ENCODE results near the gene KCNMA1.

Gene KCNMA1

GRCh38 chr10:77079592-77080300 lies 557.9 kb downstream of the KCNMA1 start:
- DNase-seq (ENCODE audit: low spot score): no peak

DNA sequence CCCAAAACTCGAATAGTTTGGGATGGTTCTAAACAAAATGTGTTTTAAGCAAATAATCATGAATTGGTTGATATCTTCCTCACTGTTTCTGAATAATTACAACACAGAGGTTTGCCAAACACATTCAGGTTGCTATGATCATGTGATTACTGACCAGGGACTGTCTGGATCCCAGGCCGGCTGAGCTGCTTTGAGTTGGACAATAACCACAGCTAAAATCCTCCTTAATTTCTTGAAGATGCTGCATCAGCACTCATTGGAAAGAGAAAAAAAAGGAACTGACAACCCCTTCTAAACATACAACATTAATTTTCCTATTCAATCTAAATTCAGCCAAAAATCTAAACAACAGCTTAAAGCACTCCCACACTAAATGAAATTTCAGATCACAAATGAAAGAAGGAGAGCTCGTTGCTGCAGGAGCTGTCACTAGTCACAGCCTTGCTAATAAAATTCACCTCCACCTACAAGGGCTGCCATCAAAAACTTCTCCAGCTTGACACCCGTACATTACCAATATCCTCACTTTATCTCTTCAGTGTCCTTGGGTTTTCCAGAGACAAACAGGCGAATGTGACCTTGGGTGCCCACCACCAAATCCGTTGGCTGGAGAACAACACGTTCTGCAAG lies 560.2 kb downstream of the KCNMA1 start:
- DNase-seq (ENCODE audit: low spot score): no peak

- DNase-seq (ENCODE audit: low spot score): no peak
Measured at GRCh38 chr10:77075926-77076325, 561.7 kb downstream of the KCNMA1 start.

GRCh38 chr10:77074104-77074624 lies 563.4 kb downstream of the KCNMA1 start:
- no peak for DNase-seq (ENCODE audit: low spot score)

DNA sequence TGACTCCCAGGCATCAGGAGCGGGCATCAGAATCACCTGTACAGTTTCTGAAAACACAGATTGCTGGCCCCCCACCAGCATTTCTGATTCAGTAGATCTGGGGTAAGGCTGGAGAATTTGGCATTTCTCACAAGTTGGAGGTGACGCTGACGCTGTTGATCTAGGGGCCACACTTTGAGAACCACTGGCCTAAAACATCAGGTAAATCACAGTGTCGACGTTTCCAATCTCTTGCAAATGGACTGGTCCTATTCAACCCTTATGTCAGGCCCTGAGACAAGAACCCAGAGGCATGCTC lies 564.0 kb downstream of the KCNMA1 start:
- no peak for DNase-seq (ENCODE audit: low spot score)

DNA sequence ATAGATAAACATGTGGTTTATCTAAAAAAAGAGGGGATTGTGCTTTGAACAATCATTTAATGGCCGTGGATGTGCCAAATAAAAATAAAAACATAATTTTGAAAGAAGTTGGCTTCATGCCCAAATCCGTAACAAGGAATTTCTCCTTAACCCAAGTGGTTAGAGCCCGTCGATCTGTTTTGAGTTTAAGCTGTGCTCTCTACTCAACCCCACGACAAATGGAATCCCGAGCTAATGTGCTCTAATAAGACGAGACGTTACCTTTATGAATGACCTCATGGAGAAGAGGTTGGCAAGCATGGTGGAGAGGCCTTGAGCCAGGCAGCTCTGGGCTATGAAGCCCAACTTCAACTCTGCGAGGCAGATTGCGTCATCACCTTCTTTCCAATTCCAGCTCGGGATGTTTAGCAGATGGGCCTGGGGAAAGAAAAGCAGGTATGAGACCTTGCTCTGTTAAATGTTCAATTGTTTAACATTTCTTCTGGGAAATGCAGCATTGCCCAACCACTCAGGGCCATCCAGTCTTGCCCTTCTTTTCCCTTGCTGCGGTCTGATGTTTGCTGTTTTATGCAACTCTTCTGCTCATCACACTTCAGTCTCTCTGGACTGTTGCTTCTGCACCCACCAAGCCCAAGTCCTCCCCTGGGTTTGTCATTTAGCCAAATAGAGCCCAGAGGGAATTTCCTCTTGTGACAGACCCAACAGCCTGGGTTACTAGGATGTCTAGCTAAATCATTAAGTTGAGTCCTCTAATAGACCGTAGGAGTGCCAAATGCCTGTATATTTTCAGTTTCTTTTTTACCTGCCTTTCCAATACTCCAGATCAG lies 564.6 kb downstream of the KCNMA1 start:
- DNase-seq (ENCODE audit: low spot score): no peak

GRCh38 chr10:77072361-77072835 lies 565.2 kb downstream of the KCNMA1 start:
- no peak for DNase-seq (ENCODE audit: low spot score)

DNA sequence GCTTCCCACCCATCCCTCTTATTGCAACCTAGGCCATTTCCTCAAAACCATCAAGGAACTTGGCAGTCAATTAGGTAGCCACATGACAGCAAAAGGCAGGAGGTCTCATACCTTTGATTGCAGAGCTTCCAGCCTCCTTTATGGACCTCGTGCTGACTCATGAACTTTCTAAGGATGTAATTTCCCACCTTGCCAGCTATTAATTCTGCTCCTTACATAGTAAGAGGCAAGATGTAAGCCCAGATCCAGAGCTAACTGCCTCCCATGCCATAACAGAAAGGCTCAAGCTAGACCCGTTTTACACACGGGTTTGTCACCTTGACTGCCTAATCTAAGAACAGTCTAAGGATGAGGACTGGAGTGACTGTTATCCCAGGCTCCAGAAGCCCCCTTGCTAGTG lies 565.7 kb downstream of the KCNMA1 start:
- DNase-seq (ENCODE audit: low spot score): no peak

DNA sequence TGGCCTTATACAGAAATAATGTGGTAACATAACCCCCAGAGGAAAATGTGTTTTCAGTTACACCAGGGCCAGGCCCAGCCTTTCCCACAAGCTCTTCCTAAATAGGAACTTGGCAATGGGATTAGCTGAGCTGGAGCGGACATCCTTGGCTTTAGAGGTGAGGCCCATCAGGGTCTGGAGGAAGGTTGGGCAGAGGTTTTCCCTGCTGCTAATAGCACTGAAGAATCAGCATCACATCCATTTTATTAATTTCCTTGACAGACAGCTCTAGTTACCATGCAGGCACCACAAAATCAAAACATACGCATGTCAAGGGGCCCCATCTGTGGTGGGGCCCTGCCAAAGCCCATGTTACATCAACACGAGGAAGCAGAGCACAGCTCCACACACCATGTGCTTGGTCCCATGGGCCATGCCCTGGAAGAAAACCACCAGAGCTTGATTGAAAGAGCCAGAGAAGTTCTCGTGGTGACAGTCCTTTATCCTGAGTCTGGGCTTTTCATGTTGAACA lies 566.6 kb downstream of the KCNMA1 start:
- DNase-seq (ENCODE audit: low spot score): no peak

DNA sequence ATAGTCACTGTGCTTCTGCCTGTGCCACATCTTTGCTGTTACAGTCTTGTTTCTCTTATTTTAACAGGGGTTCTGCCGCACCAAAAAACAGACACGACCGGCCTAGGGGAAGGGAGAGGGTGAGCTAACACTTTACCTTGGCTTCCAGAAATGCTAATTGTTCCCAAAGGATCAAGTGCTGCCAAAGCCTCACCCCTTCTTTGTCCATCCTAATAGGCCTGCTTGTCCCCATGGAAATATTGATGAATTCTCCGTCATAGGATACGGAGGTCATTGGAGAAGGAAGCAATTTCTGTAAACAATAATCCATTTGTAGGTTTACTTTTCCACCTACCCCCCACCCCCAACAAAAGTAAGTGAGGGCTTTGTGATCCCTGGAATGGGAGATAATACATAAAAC lies 567.3 kb downstream of the KCNMA1 start:
- no peak for DNase-seq (ENCODE audit: low spot score)

GRCh38 chr10:77068969-77069368 lies 568.6 kb downstream of the KCNMA1 start:
- DNase-seq (ENCODE audit: low spot score): no peak

- no peak for DNase-seq (ENCODE audit: low spot score)
Measured at GRCh38 chr10:77068272-77068671, 569.3 kb downstream of the KCNMA1 start.

DNA sequence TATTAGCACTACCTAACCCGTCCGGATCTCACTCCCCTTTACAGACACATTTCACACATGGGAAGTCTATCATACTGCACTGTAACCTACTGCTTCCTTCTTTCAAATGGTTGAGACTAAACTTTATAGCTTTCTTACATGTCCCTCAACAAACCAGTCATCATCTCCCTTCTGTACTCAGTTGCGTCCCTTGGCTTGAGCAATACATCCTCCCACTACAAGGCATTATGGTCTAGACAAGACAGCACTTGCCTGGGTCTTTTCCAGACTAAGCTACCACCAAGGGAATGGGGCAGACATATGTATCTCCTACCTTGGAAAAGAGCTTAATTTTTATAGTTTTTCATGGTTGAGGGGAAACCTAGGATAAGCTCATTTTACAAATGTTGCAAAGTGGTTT lies 575.2 kb downstream of the KCNMA1 start:
- no peak for DNase-seq (ENCODE audit: low spot score)

DNA sequence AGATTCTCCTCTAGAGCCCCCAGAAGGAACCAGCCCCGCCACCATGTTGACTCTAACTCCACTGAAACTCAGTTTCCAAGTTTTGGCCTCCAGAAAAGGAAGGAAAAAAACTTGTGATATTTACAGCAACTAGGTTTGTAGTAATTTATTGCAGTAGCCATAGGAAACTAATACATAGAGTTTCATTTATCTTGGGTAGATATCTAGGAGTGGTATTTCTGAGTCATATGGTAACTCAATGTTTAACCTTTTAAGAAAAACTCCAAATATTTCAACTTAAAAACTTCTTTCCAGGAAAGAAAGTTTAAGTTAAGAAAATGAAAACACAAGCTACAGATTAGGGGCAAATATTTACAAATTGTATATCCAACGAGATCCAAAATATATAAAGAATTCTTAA lies 576.7 kb downstream of the KCNMA1 start:
- no peak for DNase-seq (ENCODE audit: low spot score)

GRCh38 chr10:77056650-77057049 lies 581.0 kb downstream of the KCNMA1 start:
- no peak for DNase-seq (ENCODE audit: low spot score)

GRCh38 chr10:77052593-77052992 lies 585.0 kb downstream of the KCNMA1 start:
- DNase-seq (ENCODE audit: low spot score): no peak

- no peak for DNase-seq (ENCODE audit: low spot score)
Measured at GRCh38 chr10:77051837-77052236, 585.8 kb downstream of the KCNMA1 start.

- DNase-seq (ENCODE audit: low spot score): no peak
Measured at GRCh38 chr10:77049896-77050295, 587.7 kb downstream of the KCNMA1 start.

DNA sequence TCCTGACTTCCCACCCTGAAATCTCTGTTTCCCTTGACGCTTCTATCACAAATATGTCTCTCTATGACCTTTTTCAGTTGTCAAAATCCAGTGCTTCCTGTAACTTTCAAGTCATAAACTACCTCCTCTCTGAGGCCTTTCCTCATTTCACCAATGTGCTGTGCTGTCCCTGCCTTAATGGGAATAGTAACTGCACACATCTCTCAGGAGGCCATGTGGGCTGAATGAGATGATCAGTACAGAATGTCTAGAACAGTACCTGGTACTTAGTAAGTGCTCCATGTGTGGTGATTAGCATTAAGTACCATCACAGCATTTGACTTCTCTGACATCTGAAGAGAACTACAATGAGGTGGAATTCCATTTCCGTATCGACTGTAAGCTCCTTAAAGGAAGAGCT lies 588.5 kb downstream of the KCNMA1 start:
- no peak for DNase-seq (ENCODE audit: low spot score)

GRCh38 chr10:77045085-77045484 lies 592.5 kb downstream of the KCNMA1 start:
- no peak for DNase-seq (ENCODE audit: low spot score)

- no peak for DNase-seq (ENCODE audit: low spot score)
Measured at GRCh38 chr10:77043420-77043763, 594.2 kb downstream of the KCNMA1 start.

- no peak for DNase-seq (ENCODE audit: low spot score)
Measured at GRCh38 chr10:77042706-77043419, 594.7 kb downstream of the KCNMA1 start.
